Parathyroid adenoma (tissue), 2 donors: ENCODE measurements around the gene SUPT5H.

Experiments
- H2AFZ ChIP-seq: fragments of 300-600 bp; sonication (generic); one replicate; pipeline ENCODE4 v1.7.0; 2017; ENCODE audit warnings: antibody characterized with exemption, mild to moderate bottlenecking
- H3K27ac ChIP-seq: fragments of 300-600 bp; sonication (generic); one replicate; pipeline ENCODE4 v1.7.0; 2017
- H3K27me3 ChIP-seq: fragments of 300-600 bp; sonication (generic); one replicate; pipeline ENCODE4 v1.7.0; 2017; ENCODE audit warnings: low read length; ENCODE audit not compliant: control insufficient read depth, insufficient read depth
- H3K36me3 ChIP-seq: fragments of 300-600 bp; sonication (generic); one replicate; pipeline ENCODE4 v1.7.0; 2017; ENCODE audit warnings: low read length; ENCODE audit not compliant: control insufficient read depth, insufficient read depth
- H3K4me1 ChIP-seq: fragments of 300-600 bp; sonication (generic); one replicate; pipeline ENCODE4 v1.7.0; 2017; ENCODE audit warnings: control low read depth
- H3K4me2 ChIP-seq: fragments of 300-600 bp; sonication (generic); one replicate; pipeline ENCODE4 v1.7.0; 2017; ENCODE audit warnings: low read length
- H3K4me3 ChIP-seq: fragments of 300-600 bp; sonication (generic); one replicate; pipeline ENCODE4 v1.7.0; 2017; ENCODE audit warnings: low read depth, low read length
- H3K79me2 ChIP-seq: fragments of 300-600 bp; sonication (generic); one replicate; pipeline ENCODE4 v1.7.0; 2017; ENCODE audit warnings: control low read depth
- H3K9ac ChIP-seq: fragments of 300-600 bp; sonication (generic); one replicate; pipeline ENCODE4 v1.7.0; 2017; ENCODE audit warnings: mild to moderate bottlenecking
- H3K9me3 ChIP-seq: fragments of 300-600 bp; sonication (generic); one replicate; pipeline ENCODE4 v1.7.0; 2017; ENCODE audit warnings: low read length; ENCODE audit not compliant: control insufficient read depth
- CTCF ChIP-seq: fragments of 300-600 bp; sonication (generic); IDR thresholded peaks from one replicate; pipeline ENCODE4 v1.7.0; 2017; ENCODE audit warnings: antibody characterized with exemption, mild to moderate bottlenecking
- donor health status: primary hyperparathyroidism.

SUPT5H gene

GRCh38 chr19:39481676-39482075, 36.3 kb downstream of the SUPT5H start:
- H3K4me2 ChIP-seq: peak overlapping the region; percentile 76
- peak overlapping the region; percentile 99 for H2AFZ ChIP-seq
- H3K4me1 ChIP-seq: peaks cover 7% of the 10 kb centered on the region
- no peaks in the 10 kb centered on the region for H3K36me3 ChIP-seq
- peak overlapping the region; percentile 90 for H3K4me3 ChIP-seq
- no peaks in the 10 kb centered on the region for H3K9me3 ChIP-seq
- no peaks in the 10 kb centered on the region for H3K27me3 ChIP-seq
- no peak overlapping the region for H3K9ac ChIP-seq
- no peak overlapping the region for H3K27ac ChIP-seq
- H3K79me2 ChIP-seq: peaks cover 18% of the 10 kb centered on the region
- TF ChIP-seq CTCF: no peak

GRCh38 chr19:39483141-39483540, 37.8 kb downstream of the SUPT5H start:
- Histone ChIP-seq H3K4me1 (peaks cover 7% of the 10 kb centered on the region), H3K79me2 (peaks cover 18% of the 10 kb centered on the region), H3K9me3 (no peaks in the 10 kb centered on the region), H3K4me3 (no peak overlapping the region), H3K27me3 (no peaks in the 10 kb centered on the region), H2AFZ (no peak overlapping the region), H3K36me3 (no peaks in the 10 kb centered on the region), H3K9ac (no peak overlapping the region), H3K4me2 (no peak overlapping the region), H3K27ac (no peak overlapping the region)
- TF ChIP-seq CTCF: no peak

GRCh38 chr19:39489756-39490155, 44.4 kb downstream of the SUPT5H start:
- Histone ChIP-seq H3K9ac (no peak overlapping the region), H3K27me3 (no peaks in the 10 kb centered on the region), H3K9me3 (no peaks in the 10 kb centered on the region), H3K27ac (no peak overlapping the region), H3K79me2 (no peaks in the 10 kb centered on the region), H3K4me1 (no peaks in the 10 kb centered on the region), H3K4me2 (no peak overlapping the region), H3K36me3 (no peaks in the 10 kb centered on the region), H3K4me3 (no peak overlapping the region), H2AFZ (no peak overlapping the region)
- no peak for TF ChIP-seq CTCF

GRCh38 chr19:39492225-39492624, 46.8 kb downstream of the SUPT5H start:
- Histone ChIP-seq H3K36me3 (no peaks in the 10 kb centered on the region), H3K27me3 (no peaks in the 10 kb centered on the region), H3K27ac (no peak overlapping the region), H3K4me3 (no peak overlapping the region), H3K9me3 (no peaks in the 10 kb centered on the region), H3K9ac (no peak overlapping the region), H3K4me2 (no peak overlapping the region), H2AFZ (no peak overlapping the region), H3K4me1 (no peaks in the 10 kb centered on the region), H3K79me2 (no peaks in the 10 kb centered on the region)
- TF ChIP-seq CTCF: no peak

- Histone ChIP-seq H3K27ac (no peak overlapping the region), H3K9me3 (no peaks in the 10 kb centered on the region), H3K4me3 (no peak overlapping the region), H3K79me2 (no peaks in the 10 kb centered on the region), H3K9ac (no peak overlapping the region), H3K4me1 (no peaks in the 10 kb centered on the region), H3K27me3 (no peaks in the 10 kb centered on the region), H3K4me2 (no peak overlapping the region), H3K36me3 (no peaks in the 10 kb centered on the region), H2AFZ (no peak overlapping the region)
- TF ChIP-seq CTCF: no peak
Measured at GRCh38 chr19:39492788-39493187, 47.4 kb downstream of the SUPT5H start.
